ENCODE measurements around the gene ITPRIPL2. TPM values are rescaled to one million over a fixed set of nuclear protein-coding genes. Genes with fewer than 3 reads are reported as not detected.

ITPRIPL2 gene
- total RNA-seq, 1 experiment from 2014 or later, result 17.8 TPM

DNA sequence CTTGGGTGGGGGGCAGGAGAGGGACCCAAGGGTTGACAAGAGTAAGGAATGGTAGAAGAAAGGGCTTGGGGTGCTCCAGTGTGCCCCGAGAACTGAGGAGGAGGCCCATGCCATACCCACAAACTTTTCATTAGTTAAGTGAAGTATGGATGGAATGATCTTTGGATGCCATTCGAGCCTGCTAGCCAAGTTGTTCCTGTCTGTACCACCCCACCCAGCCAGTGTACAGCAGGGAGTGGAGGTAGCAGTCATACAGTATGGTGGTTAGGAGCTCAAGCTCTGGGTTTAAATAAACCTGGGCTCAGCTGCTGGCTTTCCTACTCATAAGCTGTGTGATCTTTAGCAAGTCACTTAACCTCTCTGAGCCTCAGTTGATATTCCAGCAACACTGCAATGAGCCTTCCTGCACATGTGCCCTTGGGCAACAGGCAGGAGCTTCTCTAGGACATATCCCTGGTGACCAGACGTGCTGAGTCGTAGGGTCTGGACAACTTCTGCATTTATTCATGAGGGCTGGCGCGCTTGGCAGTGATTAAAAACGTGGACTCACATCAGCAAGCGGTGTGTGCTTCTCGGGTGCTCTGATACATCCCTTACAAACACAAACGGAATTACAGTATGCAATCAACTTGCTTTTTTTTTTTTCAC, 22.9 kb downstream of the ITPRIPL2 start:
- DNase-seq (ENCODE audit: low spot score), result no peak
- in situ Hi-C loops (cut with HindIII; ENCODE audit: low sequenced_read_pairs), result no loop called here

DNA sequence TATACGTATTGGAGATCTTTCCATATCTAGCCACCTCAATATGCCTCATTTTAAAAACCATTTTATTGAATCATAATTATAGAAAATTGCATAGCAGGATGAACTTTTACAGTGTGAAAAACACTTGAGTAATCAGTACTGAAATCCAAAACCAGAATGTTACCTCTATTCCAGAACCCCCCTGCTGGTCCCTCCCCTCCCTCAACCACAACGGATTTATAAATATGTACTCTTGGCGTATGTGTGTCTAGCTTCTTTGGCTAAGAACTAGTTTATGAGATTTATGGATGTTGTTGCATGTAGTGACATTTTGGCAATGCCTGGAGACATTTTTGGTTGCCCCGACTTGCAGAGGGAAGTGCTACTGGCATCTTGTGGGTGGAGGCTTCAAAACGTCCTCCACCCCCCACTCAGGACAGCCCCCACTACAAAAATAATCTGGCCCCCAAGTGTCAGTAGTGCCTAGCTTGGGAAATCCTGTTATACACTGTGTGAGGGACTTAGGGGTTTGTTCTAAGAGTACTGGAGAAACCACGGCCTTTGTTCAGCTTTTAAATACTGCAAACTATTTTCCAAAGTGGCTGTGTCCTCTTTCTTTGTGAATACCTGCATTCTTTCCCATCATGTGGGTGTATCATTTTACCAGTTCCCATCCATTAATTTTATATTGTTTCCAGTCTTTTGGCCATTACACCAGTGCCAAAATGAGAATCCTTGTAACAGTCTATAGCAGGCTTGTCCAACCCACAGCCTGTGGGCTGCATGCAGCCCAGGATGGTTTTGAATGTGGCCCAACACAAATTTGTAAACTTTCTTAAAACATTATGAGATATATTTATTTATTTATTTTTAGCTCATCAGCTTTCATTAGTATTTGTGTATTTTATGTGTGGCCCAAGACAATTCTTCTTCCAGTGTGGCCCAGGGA, 23.7 kb downstream of the ITPRIPL2 start:
- in situ Hi-C loops (cut with HindIII; ENCODE audit: low sequenced_read_pairs), result no loop called here
- no peak for DNase-seq (ENCODE audit: low spot score)

DNA sequence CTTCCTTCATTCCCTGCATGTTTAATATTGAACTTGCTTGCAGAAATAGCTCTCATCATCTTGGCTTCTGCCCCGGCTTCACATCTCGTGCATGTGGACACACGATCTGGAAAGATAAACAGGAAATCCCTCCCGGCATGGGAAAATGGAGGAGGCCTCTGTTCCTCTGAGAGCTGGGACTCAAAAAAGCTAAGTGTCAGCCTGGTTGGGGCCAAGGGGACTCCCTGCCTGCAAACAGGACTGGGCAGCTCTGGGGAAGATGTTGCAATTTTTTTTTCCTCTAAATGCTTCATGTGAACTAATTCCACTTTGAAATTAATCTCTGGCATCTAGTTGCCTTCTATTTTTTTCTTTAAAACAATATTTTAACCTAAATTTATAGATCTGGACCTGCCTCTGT, 24.8 kb downstream of the ITPRIPL2 start:
- no peak for DNase-seq (ENCODE audit: low spot score)
- in situ Hi-C loops (cut with HindIII; ENCODE audit: low sequenced_read_pairs), result no loop called here

DNA sequence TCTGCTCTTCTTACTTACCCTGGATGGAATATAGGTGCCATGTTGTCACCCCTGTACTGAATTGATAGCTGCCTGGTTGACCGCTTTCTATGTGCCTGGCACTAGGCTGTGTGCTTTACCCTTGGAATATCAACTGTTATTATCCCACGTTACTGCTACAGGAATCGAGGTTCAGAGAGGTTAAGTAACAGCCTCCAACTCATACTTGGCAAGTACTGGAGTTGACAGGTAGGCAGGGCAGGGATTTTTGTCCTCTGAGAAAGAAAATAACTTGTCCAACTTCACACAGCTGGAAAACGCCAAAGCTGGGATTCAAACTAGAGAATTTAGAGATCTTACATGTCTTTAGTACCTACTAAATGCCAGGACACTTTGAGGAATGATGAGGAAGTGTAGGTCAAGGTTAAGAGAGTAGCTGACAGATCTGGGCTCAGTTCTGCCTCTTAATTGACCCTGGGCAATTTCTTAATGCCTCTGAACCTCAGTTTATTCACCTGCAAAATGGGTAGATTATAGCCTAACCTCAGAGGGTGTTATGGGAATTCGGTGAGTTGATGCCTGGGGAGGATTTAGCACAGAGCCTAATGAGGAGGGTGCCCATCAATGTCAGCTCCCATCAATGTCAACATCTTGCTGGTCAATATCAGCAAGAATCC, 25.8 kb downstream of the ITPRIPL2 start:
- DNase-seq (ENCODE audit: low spot score), result no peak
- in situ Hi-C loops (cut with HindIII; ENCODE audit: low sequenced_read_pairs), result no loop called here

- no peak for DNase-seq (ENCODE audit: low spot score)
- in situ Hi-C loops (cut with HindIII; ENCODE audit: low sequenced_read_pairs), result no loop called here
Observed at GRCh38 chr16:19140396-19140795, 26.6 kb downstream of the ITPRIPL2 start.

DNA sequence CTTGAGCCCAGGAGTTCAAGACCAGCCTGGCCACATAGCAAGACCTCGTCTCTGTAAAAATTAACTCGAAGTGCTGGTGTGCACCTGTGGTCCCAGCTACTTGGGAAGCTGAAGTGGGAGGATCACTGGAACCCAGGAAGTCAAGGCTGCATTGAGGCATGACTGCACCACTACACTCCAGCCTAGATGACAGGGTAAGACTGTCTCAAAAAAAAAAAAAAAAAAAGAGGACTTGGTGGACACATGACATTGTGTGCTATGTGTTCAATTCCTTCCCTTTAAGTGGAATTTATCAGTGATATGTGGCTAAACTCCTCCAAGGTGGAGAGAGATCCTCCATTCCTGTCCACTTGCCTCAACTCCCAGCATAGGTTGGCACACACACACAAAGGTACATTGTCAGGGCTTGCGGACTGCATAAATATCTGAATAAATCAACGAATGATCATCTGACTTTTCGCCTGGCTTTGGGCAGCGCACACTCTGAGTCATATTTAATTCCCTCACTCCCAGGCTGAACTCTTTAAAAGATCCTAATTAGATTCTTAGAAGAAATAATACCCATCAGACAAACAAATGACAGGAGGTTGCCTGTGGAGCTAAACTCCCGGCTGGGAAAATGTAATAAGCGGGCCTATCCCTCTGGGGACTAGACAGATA, 29.3 kb downstream of the ITPRIPL2 start:
- DNase-seq (ENCODE audit: low spot score), result no peak
- in situ Hi-C loops (cut with HindIII; ENCODE audit: low sequenced_read_pairs), result no loop called here

DNA sequence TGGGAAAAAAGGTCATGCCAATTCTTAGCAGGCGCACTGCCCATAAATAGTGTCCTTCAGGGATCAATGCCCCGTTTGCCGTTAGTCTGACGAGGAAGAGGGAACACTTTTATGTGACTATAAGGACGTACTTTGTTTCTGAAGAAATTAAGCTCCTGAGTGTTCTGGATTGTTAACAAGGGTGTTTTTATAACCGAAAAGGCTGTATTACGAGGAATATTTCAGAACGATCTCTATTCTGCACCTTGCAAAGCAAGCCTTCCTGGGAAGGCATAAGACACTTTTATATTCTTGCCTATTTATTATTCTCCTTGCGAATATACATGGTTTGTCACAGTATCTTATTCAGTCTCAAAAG, 29.8 kb downstream of the ITPRIPL2 start:
- in situ Hi-C loops (cut with HindIII; ENCODE audit: low sequenced_read_pairs), result no loop called here
- DNase-seq (ENCODE audit: low spot score), result no peak

DNA sequence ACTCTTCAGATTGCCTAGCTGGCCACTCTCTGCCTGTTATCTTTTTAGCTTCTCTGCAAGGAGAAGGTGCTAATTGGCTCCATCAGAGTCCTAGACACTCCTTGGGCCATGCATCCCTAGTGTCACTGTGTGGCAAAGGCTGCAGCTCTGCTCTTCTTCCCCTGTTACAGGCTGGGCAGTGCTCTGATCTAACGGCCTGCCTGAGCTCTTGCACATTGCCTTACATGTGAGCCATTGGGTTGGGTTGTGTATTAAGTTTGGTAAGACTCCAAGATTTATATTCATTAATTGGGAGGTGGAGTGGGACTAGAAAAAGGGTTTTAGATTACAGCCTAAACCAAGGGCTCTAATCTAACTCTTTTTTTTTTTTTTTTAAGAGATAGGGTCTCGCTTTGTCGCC, 31.2 kb downstream of the ITPRIPL2 start:
- in situ Hi-C loops (cut with HindIII; ENCODE audit: low sequenced_read_pairs), result no loop called here
- no peak for DNase-seq (ENCODE audit: low spot score)

DNA sequence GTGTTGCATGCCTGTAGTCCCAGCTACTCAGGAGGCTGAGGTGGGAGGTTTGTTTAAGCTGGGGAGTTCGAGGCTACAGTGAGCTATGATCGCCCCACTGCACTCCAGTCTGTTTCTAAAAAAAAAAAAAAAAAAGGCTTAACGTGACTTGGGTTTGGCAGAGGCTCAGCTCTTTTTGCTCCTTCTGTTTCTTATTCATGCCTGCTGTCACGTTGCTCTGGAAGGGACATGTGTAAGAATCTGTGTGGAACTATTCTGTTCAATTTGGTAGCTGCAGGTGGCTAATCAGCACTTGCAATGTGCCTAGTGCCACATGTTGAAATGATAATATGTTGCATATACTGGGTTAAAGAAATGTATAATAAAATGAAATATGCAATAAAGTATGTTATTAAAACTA, 33.4 kb downstream of the ITPRIPL2 start:
- DNase-seq (ENCODE audit: low spot score), result no peak
- in situ Hi-C loops (cut with HindIII; ENCODE audit: low sequenced_read_pairs), result no loop called here

GRCh38 chr16:19147627-19148026, 33.9 kb downstream of the ITPRIPL2 start:
- DNase-seq (ENCODE audit: low spot score), result no peak

GRCh38 chr16:19148189-19148588, 34.4 kb downstream of the ITPRIPL2 start:
- in situ Hi-C loops (cut with HindIII; ENCODE audit: low sequenced_read_pairs), result no loop called here
- DNase-seq (ENCODE audit: low spot score), result no peak

More at GRCh38 chr16:19147627-19148026, 33.9 kb downstream of the ITPRIPL2 start:
- in situ Hi-C loops (cut with HindIII; ENCODE audit: low sequenced_read_pairs), result no loop called here

DNA sequence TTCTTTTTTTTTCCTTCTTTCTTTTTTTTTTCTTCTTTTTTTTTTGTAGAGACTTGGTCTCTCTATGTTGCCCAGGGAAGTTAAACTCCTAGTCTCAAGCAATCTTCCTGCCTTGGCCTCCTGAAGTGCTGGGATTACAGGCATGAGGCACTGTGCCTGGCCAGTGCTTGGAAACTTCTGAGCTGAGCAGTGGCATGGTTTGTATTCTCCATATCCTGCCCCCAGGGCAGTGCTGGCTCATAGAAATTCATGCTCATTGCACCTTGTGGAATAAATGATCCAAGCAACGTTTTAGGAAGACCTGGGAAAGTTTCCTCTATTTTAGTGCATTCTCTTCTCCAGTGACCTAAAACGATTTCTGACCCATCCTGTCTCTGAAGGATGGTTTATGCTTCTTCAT, 37.5 kb downstream of the ITPRIPL2 start:
- in situ Hi-C loops (cut with HindIII; ENCODE audit: low sequenced_read_pairs), result no loop called here
- DNase-seq (ENCODE audit: low spot score), result no peak

DNA sequence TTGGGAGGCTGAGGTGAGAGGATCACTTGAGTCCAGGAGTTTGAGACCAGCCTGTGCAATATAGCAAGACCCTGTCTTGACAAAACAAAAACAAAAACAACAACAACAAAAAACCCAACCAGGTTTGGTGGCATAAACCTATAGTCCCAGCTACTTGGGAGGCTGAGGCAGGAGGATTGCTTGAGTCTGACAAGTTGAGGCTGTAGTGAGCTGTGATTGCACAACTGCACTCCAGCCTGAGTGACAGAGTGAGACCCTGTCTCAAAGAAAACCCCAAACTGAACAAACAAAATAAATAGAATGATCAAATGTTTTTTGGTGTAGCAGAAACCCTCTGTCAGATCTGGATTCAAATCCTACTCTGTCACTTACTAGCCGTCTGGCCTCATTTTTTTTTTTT, 38.3 kb downstream of the ITPRIPL2 start:
- no peak for DNase-seq (ENCODE audit: low spot score)
- in situ Hi-C loops (cut with HindIII; ENCODE audit: low sequenced_read_pairs), result no loop called here

DNA sequence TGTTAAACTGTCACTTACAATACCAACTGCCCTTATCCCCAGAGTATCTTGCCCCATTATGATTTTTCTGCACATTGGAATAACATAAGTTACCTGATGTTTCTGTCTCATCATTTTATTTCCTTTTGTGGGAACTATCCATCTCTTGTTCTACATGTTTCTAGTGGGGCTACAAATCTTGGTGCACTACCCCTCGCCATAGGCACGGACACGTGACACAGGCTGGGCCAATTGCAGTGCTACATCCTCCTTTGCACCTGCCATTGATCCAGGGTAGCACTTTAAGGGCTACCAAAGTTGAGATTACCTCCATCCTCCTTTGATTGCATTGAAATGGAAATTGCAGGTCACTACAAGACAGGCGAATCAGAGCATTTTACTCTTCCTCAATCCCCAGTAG, 40.1 kb downstream of the ITPRIPL2 start:
- in situ Hi-C loops (cut with HindIII; ENCODE audit: low sequenced_read_pairs), result no loop called here
- DNase-seq (ENCODE audit: low spot score), result no peak

GRCh38 chr16:19162085-19162484, 48.3 kb downstream of the ITPRIPL2 start:
- DNase-seq (ENCODE audit: low spot score), result no peak

GRCh38 chr16:19163215-19163614, 49.5 kb downstream of the ITPRIPL2 start:
- in situ Hi-C loops (cut with HindIII; ENCODE audit: low sequenced_read_pairs), result no loop called here
- DNase-seq (ENCODE audit: low spot score), result no peak

More at GRCh38 chr16:19162085-19162484, 48.3 kb downstream of the ITPRIPL2 start:
- in situ Hi-C loops (cut with HindIII; ENCODE audit: low sequenced_read_pairs), result no loop called here

- in situ Hi-C loops (cut with HindIII; ENCODE audit: low sequenced_read_pairs), result no loop called here
- DNase-seq (ENCODE audit: low spot score), result no peak
Observed at GRCh38 chr16:19164285-19164684, 50.5 kb downstream of the ITPRIPL2 start.

GRCh38 chr16:19165101-19165500, 51.3 kb downstream of the ITPRIPL2 start:
- DNase-seq (ENCODE audit: low spot score), result no peak
- in situ Hi-C loops (cut with HindIII; ENCODE audit: low sequenced_read_pairs), result no loop called here

DNA sequence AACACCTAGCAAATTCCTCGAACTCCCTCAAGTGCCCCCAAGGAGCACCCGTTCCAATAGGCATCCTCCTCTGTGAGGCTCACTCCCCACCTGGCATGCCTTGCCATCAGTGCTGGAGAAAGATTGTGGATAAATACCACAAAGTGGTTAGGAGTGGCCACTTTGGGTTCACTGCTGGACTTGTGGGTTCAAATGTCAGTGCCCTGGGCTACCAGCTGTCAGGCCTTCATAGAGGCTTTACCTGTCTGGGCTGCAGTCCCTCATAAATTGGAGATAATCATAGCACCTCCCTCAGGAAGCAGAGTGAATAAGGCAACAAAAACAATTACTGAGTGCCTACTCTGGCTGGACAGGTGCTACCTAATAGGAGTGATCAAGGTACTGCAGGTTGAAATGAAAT, 52.7 kb downstream of the ITPRIPL2 start:
- in situ Hi-C loops (cut with HindIII; ENCODE audit: low sequenced_read_pairs), result no loop called here
- DNase-seq (ENCODE audit: low spot score), result no peak

Measured in G401 (cell line).